ENCODE data around the gene POLR2E.
"Not testable (repeated sequence)": the region's sequence is repeated elsewhere in the genome, so short reads cannot be mapped to it uniquely, and the experiment has no call there.

Gene POLR2E

DNA sequence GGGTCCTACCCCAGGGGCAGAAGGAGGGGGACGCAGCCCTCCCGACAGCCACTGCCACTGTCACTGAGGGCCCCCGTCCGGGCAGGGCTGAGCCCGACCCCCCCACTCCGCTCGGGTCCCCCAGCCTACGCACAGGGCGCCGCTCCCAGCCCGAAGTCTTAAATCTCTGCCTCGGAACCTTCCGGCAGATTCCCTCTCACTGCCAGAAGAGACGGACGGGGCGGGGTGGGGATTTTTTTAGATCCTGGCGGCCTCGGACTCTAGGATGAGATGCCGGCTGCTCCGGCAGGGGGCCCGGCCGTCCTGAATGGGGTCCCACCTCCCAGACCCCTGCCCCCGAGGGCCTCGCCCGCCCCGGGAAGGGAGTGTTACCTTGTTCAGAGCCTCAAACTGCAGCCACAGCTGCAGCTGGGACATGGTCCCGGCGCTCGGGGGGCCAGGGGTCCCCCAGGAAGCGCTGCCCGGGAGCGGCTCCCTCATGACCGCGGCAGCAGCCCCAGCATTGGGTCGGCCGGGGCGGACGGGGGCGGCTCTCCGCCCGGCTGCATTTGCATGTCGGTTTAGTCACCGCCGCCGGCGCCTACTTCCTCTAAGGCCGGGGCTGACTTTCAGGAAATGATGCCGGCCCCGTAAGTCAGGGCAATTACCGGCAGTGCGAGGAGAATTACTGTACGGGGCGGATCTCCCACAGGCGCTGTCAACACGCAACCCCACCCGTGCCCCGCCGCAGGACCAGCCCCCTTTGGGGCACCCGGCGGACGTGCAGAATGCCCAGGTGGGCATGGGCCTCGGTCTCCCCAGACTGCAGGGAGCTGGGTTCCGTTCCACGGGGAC is 36.8 kb upstream of the POLR2E start:
- DNase-seq (ENCODE audit: low spot score), result peak; percentile 93

DNA sequence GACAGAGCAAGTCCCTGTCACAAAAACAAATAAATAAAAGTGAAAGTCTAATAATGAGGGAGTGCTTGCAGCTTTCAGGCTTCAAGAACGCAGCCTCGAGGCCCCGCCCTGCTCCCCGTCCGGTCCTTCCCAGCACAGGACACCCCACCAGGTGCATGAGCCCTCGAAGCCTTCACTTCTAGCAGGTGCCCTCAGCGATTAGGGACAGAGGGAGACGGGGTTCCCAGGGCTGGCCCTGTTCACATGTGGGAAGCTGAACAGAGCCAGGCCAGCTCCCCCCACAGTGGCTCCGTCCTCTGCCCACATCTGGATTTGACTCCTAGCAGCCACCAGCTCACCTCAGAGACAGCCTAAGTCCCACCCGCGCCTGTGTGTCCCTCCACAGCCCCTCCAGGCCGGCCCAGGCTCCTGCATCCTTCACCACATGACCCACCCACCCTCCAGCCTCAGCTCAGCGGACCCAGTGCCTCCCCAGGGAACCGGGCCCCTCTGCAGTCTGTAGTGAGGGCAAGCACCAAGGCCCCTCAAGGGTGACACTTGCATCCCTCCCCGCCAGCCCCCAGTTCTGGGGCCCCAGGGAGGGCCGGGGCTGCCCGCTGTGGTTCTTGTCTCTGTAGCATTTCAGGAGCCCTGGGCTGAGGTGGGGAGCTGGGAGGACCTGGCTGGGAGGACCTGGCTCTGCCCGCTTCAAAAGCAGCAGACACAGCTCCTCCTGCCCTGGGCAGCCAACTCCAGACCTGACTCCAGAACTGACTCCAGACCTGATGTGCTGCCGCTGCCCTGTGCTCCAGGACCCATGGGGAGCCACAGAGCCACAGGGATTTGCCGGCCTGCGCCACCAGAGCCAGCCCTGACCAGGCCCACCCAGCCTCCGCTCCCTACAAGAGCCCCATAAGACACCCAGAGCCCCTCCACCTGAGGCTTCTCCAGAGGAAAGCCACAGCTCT is 35.9 kb upstream of the POLR2E start:
- peak; percentile 69 for DNase-seq (ENCODE audit: low spot score)

More for the DNA sequence above, 36.8 kb upstream of the POLR2E start:
- TF ChIP-seq, protein P1, sequence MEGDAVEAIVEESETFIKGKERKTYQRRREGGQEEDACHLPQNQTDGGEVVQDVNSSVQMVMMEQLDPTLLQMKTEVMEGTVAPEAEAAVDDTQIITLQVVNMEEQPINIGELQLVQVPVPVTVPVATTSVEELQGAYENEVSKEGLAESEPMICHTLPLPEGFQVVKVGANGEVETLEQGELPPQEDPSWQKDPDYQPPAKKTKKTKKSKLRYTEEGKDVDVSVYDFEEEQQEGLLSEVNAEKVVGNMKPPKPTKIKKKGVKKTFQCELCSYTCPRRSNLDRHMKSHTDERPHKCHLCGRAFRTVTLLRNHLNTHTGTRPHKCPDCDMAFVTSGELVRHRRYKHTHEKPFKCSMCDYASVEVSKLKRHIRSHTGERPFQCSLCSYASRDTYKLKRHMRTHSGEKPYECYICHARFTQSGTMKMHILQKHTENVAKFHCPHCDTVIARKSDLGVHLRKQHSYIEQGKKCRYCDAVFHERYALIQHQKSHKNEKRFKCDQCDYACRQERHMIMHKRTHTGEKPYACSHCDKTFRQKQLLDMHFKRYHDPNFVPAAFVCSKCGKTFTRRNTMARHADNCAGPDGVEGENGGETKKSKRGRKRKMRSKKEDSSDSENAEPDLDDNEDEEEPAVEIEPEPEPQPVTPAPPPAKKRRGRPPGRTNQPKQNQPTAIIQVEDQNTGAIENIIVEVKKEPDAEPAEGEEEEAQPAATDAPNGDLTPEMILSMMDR (IDR thresholded peaks at IDR 0.05; ENCODE audit: extremely low read depth, missing control alignments), result no peak

DNA sequence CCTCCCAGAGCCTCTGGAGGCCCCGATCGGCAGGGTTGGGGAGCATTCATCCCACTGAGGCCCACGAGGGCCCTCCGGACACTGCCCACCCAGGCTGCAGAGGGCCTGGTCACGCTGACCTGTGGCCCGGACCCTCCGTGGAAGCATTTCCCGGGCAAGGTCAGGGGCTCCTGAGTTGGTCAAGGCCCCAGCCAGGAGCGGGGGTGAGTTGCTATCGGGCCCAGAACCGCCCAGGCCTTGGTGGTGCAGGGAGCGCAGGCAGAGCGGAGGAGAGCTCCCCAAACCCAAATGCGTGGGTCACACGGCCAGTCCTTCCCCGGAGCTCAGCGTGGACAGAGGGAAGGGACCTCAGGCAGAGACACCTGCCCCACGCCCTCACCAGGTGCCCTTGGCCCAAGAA is 34.4 kb upstream of the POLR2E start:
- no peak for DNase-seq (ENCODE audit: low spot score)
- TF ChIP-seq, protein P1 (IDR thresholded peaks at IDR 0.05; ENCODE audit: extremely low read depth, missing control alignments), result no peak

More for the DNA sequence above, 35.9 kb upstream of the POLR2E start:
- TF ChIP-seq, protein P1 (IDR thresholded peaks at IDR 0.05; ENCODE audit: extremely low read depth, missing control alignments), result no peak

DNA sequence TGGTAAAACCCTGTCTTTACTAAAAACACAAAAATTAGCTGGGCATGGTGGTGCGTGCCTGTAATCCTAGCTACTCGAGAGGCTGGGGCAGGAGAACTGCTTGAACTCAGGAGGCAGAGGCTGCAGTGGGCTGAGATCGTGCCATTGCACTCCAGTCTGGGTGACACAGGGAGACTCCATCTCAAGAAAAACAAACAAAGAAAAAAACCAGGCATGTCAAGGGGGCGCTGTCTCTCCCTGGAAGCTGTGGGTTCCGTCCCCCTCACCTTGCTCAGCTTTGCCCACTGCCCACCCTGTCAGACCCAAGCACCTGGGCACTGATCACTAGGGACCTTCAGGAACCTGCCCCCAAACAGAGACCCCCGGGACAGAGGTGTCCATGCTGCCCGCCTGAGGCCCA is 33.9 kb upstream of the POLR2E start:
- DNase-seq (ENCODE audit: low spot score), result not testable (repeated sequence)

DNA sequence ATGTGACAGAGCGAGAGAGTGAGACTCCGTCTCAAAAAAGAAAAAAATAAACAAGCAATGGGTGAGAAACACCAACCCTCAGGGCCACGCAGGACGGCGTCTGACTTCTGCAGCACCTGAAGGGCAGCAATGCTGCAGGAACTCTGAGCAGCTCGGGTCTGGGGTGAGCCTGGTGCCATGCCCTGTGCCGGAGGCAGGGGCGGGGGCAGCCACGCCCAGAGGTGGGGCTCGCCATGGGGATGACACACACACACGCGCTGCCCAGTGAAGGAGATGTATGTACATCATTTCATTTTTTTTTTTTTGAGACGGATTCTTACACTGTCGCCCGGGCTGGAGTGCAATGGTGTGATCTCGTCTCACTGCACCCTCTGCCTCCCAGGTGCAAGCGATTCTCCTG is 32.9 kb upstream of the POLR2E start:
- DNase-seq (ENCODE audit: low spot score), result no peak
- TF ChIP-seq, protein P1 (IDR thresholded peaks at IDR 0.05; ENCODE audit: extremely low read depth, missing control alignments), result no peak

DNA sequence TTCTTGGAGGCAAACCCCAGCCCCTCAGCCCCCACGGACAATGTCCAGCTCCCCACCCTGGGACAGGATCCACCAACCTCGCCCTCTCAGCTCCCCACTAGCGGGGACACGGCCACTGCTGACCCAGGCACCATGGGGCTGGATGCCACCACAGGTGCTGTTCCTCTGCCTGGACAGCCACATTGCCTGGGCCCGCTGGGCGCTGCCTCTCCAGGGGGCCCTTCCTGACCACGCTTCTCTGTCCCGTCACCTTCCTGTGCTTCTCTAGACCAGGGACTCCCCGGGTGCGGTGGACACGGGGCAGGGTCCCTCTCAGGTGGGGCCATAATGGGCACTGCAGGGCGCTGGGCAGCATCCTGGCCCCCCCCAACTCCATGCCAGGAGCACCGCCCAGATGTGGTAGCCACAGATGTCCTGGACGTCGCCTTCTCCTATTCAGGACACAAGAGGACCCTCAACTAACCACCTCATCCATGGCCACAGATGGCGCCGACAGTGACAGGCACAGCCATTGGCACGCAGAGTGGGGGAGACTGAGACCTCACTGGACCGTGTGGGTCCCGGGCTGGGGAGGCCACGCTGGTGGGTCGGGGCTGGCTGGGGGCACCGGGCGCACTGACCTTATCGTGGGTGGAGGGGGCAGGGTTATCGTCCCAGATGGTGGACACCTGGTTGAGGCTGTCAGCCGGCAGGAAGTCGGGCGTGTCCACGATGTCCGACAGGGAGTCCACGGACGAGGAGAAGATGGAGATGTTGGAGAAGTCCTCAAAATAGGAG is 32.0 kb upstream of the POLR2E start:
- no peak for DNase-seq (ENCODE audit: low spot score)
- TF ChIP-seq, protein P1 (IDR thresholded peaks at IDR 0.05; ENCODE audit: extremely low read depth, missing control alignments), result no peak

Data from GM20000 (cell line).